K562 (cell line): ENCODE data around the gene ZNF486. TPM values are rescaled to one million over a fixed set of nuclear protein-coding genes. Genes with fewer than 3 reads are reported as not detected.

Experiments used
- ATAC-seq: fragments of 200-7000 bp; cut with Tn5 transposase; 3 replicates; pipeline ENCODE4 v1.9.1; 2020; ENCODE audit warnings: moderate library complexity
- BruUV-seq: library from RNA; stranded (reverse); fragments of 400-500 nt; replicated peaks from 2 replicates; lab custom pipeline; 2021; lab: Mats Ljungman, UMichigan
- CTCF ChIA-PET: fragments of 300-600 bp; formaldehyde crosslinking; extraction: SDS; loops from one replicate; lab custom pipeline; 2021; ENCODE audit warnings: low intra/inter-chr PET ratio; lab: Yijun Ruan, JAX
- POLR2A ChIA-PET: fragments of 300-600, 350-650 bp; sonication (Branson Sonifier 250); formaldehyde crosslinking; extraction: SDS; loops from one replicate; lab custom pipeline; 2021; ENCODE audit warnings: antibody characterized with exemption, inconsistent platforms; lab: Yijun Ruan, JAX
- DNase-seq, 4 experiments: peaks; one replicate each; pipeline versions ENCODE4 v3.0.0 to v3.0.0-alpha.2; 2011 to 2018; ENCODE audit warnings: low spot score in 3 of 4, mixed read lengths in 3 of 4; ENCODE audit errors: extremely low read depth in 1 of 4
- FAIRE-seq: peaks from 2 replicates; lab custom pipeline; 2011; peaks lifted over from hg19 to GRCh38; lab: Jason Lieb, UNC
- H2AFZ ChIP-seq: 2 replicates; pipeline ENCODE4 v1.6.0; 2011; ENCODE audit warnings: low read depth, low read length, control low read depth, inconsistent platforms
- H3K27ac ChIP-seq: fragments of 200-600 bp; 3 replicates; pipeline ENCODE4 v1.8.0; 2011; ENCODE audit warnings: low read depth, mild to moderate bottlenecking, control low read depth, inconsistent platforms, low read length, moderate library complexity, mixed read lengths; ENCODE audit errors: extremely low read depth
- H3K27me3 ChIP-seq, 2 experiments: fragments of 300-600 bp in 1 of 2; 2 replicates in 1 of 2; 3 replicates in 1 of 2; pipeline versions ENCODE4 v1.6.0 to v1.8.0; 2011; ENCODE audit warnings: inconsistent platforms in 2 of 2, low read length in 2 of 2, mild to moderate bottlenecking in 1 of 2, mixed read lengths in 1 of 2, moderate library complexity in 1 of 2; ENCODE audit not compliant: control insufficient read depth in 2 of 2, insufficient read depth in 2 of 2
- H3K36me3 ChIP-seq: fragments of 300-600 bp; 3 replicates; pipeline ENCODE4 v1.8.0; 2011; ENCODE audit warnings: mild to moderate bottlenecking, low read length, inconsistent platforms; ENCODE audit not compliant: control insufficient read depth, insufficient read depth
- H3K4me1 ChIP-seq, 2 experiments: fragments of 200-600 bp in 1 of 2; replicated peaks in 1 of 2; 2 replicates in 1 of 2; 3 replicates in 1 of 2; pipeline versions ENCODE4 v1.5.1 to v1.8.0; 2011; ENCODE audit warnings: inconsistent platforms in 2 of 2, low read length in 2 of 2, mild to moderate bottlenecking in 1 of 2, mixed read lengths in 1 of 2, moderate library complexity in 1 of 2; ENCODE audit not compliant: control insufficient read depth in 2 of 2, insufficient read depth in 2 of 2
- H3K4me2 ChIP-seq: 2 replicates; pipeline ENCODE4 v1.6.1; 2011; ENCODE audit warnings: low read length, control low read depth, inconsistent platforms, mixed read lengths; ENCODE audit not compliant: insufficient read depth
- H3K4me3 ChIP-seq: fragments of 200-600 bp; sonication (generic), shearing (Covaris generic); 2 replicates; pipeline ENCODE4 v1.5.1; 2016; ENCODE audit warnings: control low read depth, inconsistent platforms
- H3K79me2 ChIP-seq: fragments of 200-600 bp; 3 replicates; pipeline ENCODE4 v1.8.0; 2011; ENCODE audit warnings: low read length, inconsistent platforms; ENCODE audit not compliant: control insufficient read depth, insufficient read depth
- H3K9ac ChIP-seq, 2 experiments: 2 replicates each; pipeline versions ENCODE4 v1.6.0 to v1.6.1; 2011; ENCODE audit warnings: low read depth in 2 of 2, low read length in 2 of 2, control low read depth in 1 of 2, inconsistent platforms in 1 of 2, mild to moderate bottlenecking in 1 of 2, mixed read lengths in 1 of 2; ENCODE audit not compliant: insufficient read depth in 1 of 2
- H3K9me1 ChIP-seq: one replicate; pipeline ENCODE4 v1.6.0; 2011; ENCODE audit warnings: inconsistent platforms, mild to moderate bottlenecking, low read length, moderate library complexity; ENCODE audit not compliant: control insufficient read depth, insufficient read depth
- H3K9me3 ChIP-seq: replicated peaks from 2 replicates; pipeline ENCODE4 v1.5.1; 2011; ENCODE audit warnings: low read depth, low read length, inconsistent platforms; ENCODE audit not compliant: control insufficient read depth, insufficient read depth
- H4K20me1 ChIP-seq: replicated peaks from 2 replicates; pipeline ENCODE4 v1.6.1; 2011; ENCODE audit warnings: low read length, inconsistent platforms, mixed read lengths; ENCODE audit not compliant: control insufficient read depth, insufficient read depth
- ADNP ChIP-seq: fragments of 200-800 bp; sonication (Bioruptor generic); IDR thresholded peaks from 2 replicates; pipeline ENCODE4 v1.6.1; 2016; ENCODE audit warnings: missing genetic modification characterization, missing compliant biosample characterization
- MGA ChIP-seq: fragments of 450-650 bp; IDR thresholded peaks from 2 replicates; pipeline ENCODE4 v1.6.1; 2016; ENCODE audit warnings: mild to moderate bottlenecking, moderate library complexity
- MYC ChIP-seq, 2 experiments: fragments of 250-450 bp in 1 of 2; sonication (Bioruptor Pico) in 1 of 2; IDR thresholded peaks; 2 replicates each; pipeline versions ENCODE4 v1.5.1 to v1.6.1; 2012 to 2021; ENCODE audit warnings: low read depth in 2 of 2, borderline replicate concordance in 1 of 2, improper control_type of control experiment in 1 of 2, low read length in 1 of 2, mild to moderate bottlenecking in 1 of 2, moderate library complexity in 1 of 2
- SMAD4 ChIP-seq: fragments of 250-450 bp; sonication (Bioruptor Pico); conservative IDR thresholded peaks from 2 replicates; pipeline ENCODE4 v1.8.0; 2021; ENCODE audit warnings: inconsistent platforms, mild to moderate bottlenecking, moderate library complexity
- ZNF398 ChIP-seq: fragments of 250-450 bp; sonication (Bioruptor Pico); IDR thresholded peaks from 2 replicates; pipeline ENCODE4 v1.8.0; 2021; ENCODE audit warnings: moderate library complexity, mild to moderate bottlenecking, inconsistent platforms
- ZNF785 ChIP-seq: fragments of 250-450 bp; sonication (Bioruptor Pico); IDR thresholded peaks from 2 replicates; pipeline ENCODE4 v1.4.0; 2020; ENCODE audit warnings: mild to moderate bottlenecking
- WGBS: fragments of 100-300 bp; shearing (Covaris generic); methylation state at CpG from one replicate; pipeline ENCODE4 v1.1.6; 2016; ENCODE audit warnings: low coverage, mixed read lengths; ENCODE audit not compliant: insufficient coverage; ENCODE audit errors: missing lambda C conversion rate; 5-methylcytosine and 5-hydroxymethylcytosine counted together
- in situ Hi-C: fragments of 300-500 bp; cut with MboI; formaldehyde crosslinking; loops from 4 replicates; pipeline ENCODE4 v1.15.0; 2018; ENCODE audit warnings: inconsistent platforms, mixed read lengths
- intact Hi-C: fragments of 100-400 bp; cut with micrococcal nuclease; formaldehyde crosslinking; loops from 2 replicates; pipeline ENCODE4 v1.14.2; 2022
- polyA plus RNA-seq, 8 experiments: library from polyadenylated mRNA; depleted of rRNA in 4 of 8; stranded (reverse) in 5 of 8; unstranded in 3 of 8; fragments of >200 nt; fragmentation: Nextera tagmentation in 2 of 8; fragmentation: Illumina TruSeq in 1 of 8; extraction: Ambion mirVana in 2 of 8; extraction: Trizol in 1 of 8; gene quantifications; 2 replicates each; pipeline versions ENCODE4 v1.2.1 to v1.2.3, GENCODE V29; 2011 to 2014; ENCODE audit warnings: inconsistent platforms in 1 of 8, missing spikeins in 1 of 8
- total RNA-seq, 7 experiments: library from RNA; depleted of rRNA in 6 of 7; stranded (reverse); fragments of >200 nt in 6 of 7; fragmentation: Illumina TruSeq in 2 of 7; extraction: Trizol in 2 of 7; gene quantifications; 2 replicates each; pipeline versions ENCODE4 v1.2.1 to v1.2.3, GENCODE V29; 2011 to 2021; ENCODE audit warnings: low replicate concordance in 1 of 7

ZNF486 gene
- total and polyA plus RNA-seq, 9 of the 15 experiments (the other 6 are each of a cell fraction or from before 2014, with no cell fraction given): 0.39 to 1.6 (median 1.2) TPM

- in situ Hi-C loops (no loop called here), intact Hi-C loops (no loop called here)
- Histone ChIP-seq H3K79me2 (no peaks in the 10 kb centered on the region), H3K9me3 (no peaks in the 10 kb centered on the region), H3K4me3 (no peak overlapping the region), H3K4me2 (no peak overlapping the region), H3K9ac (no peak overlapping the region), H3K4me1 (no peaks in the 10 kb centered on the region), H3K36me3 (no peaks in the 10 kb centered on the region), H2AFZ (no peak overlapping the region), H3K9me1 (no peaks in the 10 kb centered on the region), H4K20me1 (no peaks in the 10 kb centered on the region), H3K27me3 (no peaks in the 10 kb centered on the region), H3K27ac (no peak overlapping the region)
- DNase-seq (no peak), FAIRE-seq (no peak), ATAC-seq (no peak)
- BruUV-seq: no TSS peak
- ChIA-PET POLR2A (interaction anchor here (1.1 kb wide), 1 partner anchor 68 kb away, joined by 5 read pairs; the partner anchor contains the start of gene ZNF486), CTCF (no interaction called here)
- 10% methylated on average over 7 of the region's 8 CpGs for WGBS
- no peak for TF ChIP-seq ADNP
- TF ChIP-seq MGA: no peak
- TF ChIP-seq ZNF398 (CRISPR knock-in tag): no peak
- TF ChIP-seq SMAD4: no peak
- TF ChIP-seq MYC (IDR thresholded peaks at IDR 0.05; ENCODE audit: low read depth, low read length): no peak
- TF ChIP-seq MYC (CRISPR knock-in tag; IDR thresholded peaks at IDR 0.05; ENCODE audit: borderline replicate concordance, low read depth): no peak
- TF ChIP-seq ZNF785 (CRISPR knock-in tag): no peak
- TF ChIP-seq, all 486 proteins: peak for 0
Measured at GRCh38 chr19:20235156-20235555, 68.1 kb downstream of the ZNF486 start.
